K562 (cell line): ENCODE data around the gene SCNN1A. TPM values are rescaled to one million over a fixed set of nuclear protein-coding genes. Genes with fewer than 3 reads are reported as not detected.

Experiments used
- ATAC-seq: fragments of 200-7000 bp; cut with Tn5 transposase; 3 replicates; pipeline ENCODE4 v1.9.1; 2020; ENCODE audit warnings: moderate library complexity
- BruUV-seq: library from RNA; stranded (reverse); fragments of 400-500 nt; replicated peaks from 2 replicates; lab custom pipeline; 2021; lab: Mats Ljungman, UMichigan
- CTCF ChIA-PET: fragments of 300-600 bp; formaldehyde crosslinking; extraction: SDS; loops from one replicate; lab custom pipeline; 2021; ENCODE audit warnings: low intra/inter-chr PET ratio; lab: Yijun Ruan, JAX
- POLR2A ChIA-PET: fragments of 300-600, 350-650 bp; sonication (Branson Sonifier 250); formaldehyde crosslinking; extraction: SDS; loops from one replicate; lab custom pipeline; 2021; ENCODE audit warnings: antibody characterized with exemption, inconsistent platforms; lab: Yijun Ruan, JAX
- DNase-seq, 4 experiments: peaks; one replicate each; pipeline versions ENCODE4 v3.0.0 to v3.0.0-alpha.2; 2011 to 2018; ENCODE audit warnings: low spot score in 3 of 4, mixed read lengths in 3 of 4; ENCODE audit errors: extremely low read depth in 1 of 4
- FAIRE-seq: peaks from 2 replicates; lab custom pipeline; 2011; peaks lifted over from hg19 to GRCh38; lab: Jason Lieb, UNC
- H2AFZ ChIP-seq: 2 replicates; pipeline ENCODE4 v1.6.0; 2011; ENCODE audit warnings: low read depth, low read length, control low read depth, inconsistent platforms
- H3K27ac ChIP-seq: fragments of 200-600 bp; 3 replicates; pipeline ENCODE4 v1.8.0; 2011; ENCODE audit warnings: low read depth, mild to moderate bottlenecking, control low read depth, inconsistent platforms, low read length, moderate library complexity, mixed read lengths; ENCODE audit errors: extremely low read depth
- H3K27me3 ChIP-seq, 2 experiments: fragments of 300-600 bp in 1 of 2; 2 replicates in 1 of 2; 3 replicates in 1 of 2; pipeline versions ENCODE4 v1.6.0 to v1.8.0; 2011; ENCODE audit warnings: inconsistent platforms in 2 of 2, low read length in 2 of 2, mild to moderate bottlenecking in 1 of 2, mixed read lengths in 1 of 2, moderate library complexity in 1 of 2; ENCODE audit not compliant: control insufficient read depth in 2 of 2, insufficient read depth in 2 of 2
- H3K36me3 ChIP-seq: fragments of 300-600 bp; 3 replicates; pipeline ENCODE4 v1.8.0; 2011; ENCODE audit warnings: mild to moderate bottlenecking, low read length, inconsistent platforms; ENCODE audit not compliant: control insufficient read depth, insufficient read depth
- H3K4me1 ChIP-seq, 2 experiments: fragments of 200-600 bp in 1 of 2; replicated peaks in 1 of 2; 2 replicates in 1 of 2; 3 replicates in 1 of 2; pipeline versions ENCODE4 v1.5.1 to v1.8.0; 2011; ENCODE audit warnings: inconsistent platforms in 2 of 2, low read length in 2 of 2, mild to moderate bottlenecking in 1 of 2, mixed read lengths in 1 of 2, moderate library complexity in 1 of 2; ENCODE audit not compliant: control insufficient read depth in 2 of 2, insufficient read depth in 2 of 2
- H3K4me2 ChIP-seq: 2 replicates; pipeline ENCODE4 v1.6.1; 2011; ENCODE audit warnings: low read length, control low read depth, inconsistent platforms, mixed read lengths; ENCODE audit not compliant: insufficient read depth
- H3K4me3 ChIP-seq: fragments of 200-600 bp; sonication (generic), shearing (Covaris generic); 2 replicates; pipeline ENCODE4 v1.5.1; 2016; ENCODE audit warnings: control low read depth, inconsistent platforms
- H3K79me2 ChIP-seq: fragments of 200-600 bp; 3 replicates; pipeline ENCODE4 v1.8.0; 2011; ENCODE audit warnings: low read length, inconsistent platforms; ENCODE audit not compliant: control insufficient read depth, insufficient read depth
- H3K9ac ChIP-seq, 2 experiments: 2 replicates each; pipeline versions ENCODE4 v1.6.0 to v1.6.1; 2011; ENCODE audit warnings: low read depth in 2 of 2, low read length in 2 of 2, control low read depth in 1 of 2, inconsistent platforms in 1 of 2, mild to moderate bottlenecking in 1 of 2, mixed read lengths in 1 of 2; ENCODE audit not compliant: insufficient read depth in 1 of 2
- H3K9me1 ChIP-seq: one replicate; pipeline ENCODE4 v1.6.0; 2011; ENCODE audit warnings: inconsistent platforms, mild to moderate bottlenecking, low read length, moderate library complexity; ENCODE audit not compliant: control insufficient read depth, insufficient read depth
- H3K9me3 ChIP-seq: replicated peaks from 2 replicates; pipeline ENCODE4 v1.5.1; 2011; ENCODE audit warnings: low read depth, low read length, inconsistent platforms; ENCODE audit not compliant: control insufficient read depth, insufficient read depth
- H4K20me1 ChIP-seq: replicated peaks from 2 replicates; pipeline ENCODE4 v1.6.1; 2011; ENCODE audit warnings: low read length, inconsistent platforms, mixed read lengths; ENCODE audit not compliant: control insufficient read depth, insufficient read depth
- ESRRA ChIP-seq: fragments of 450-650 bp; IDR thresholded peaks from 2 replicates; pipeline ENCODE4 v1.6.1; 2014; ENCODE audit warnings: low read depth, mild to moderate bottlenecking, moderate library complexity, borderline replicate concordance
- EWSR1 ChIP-seq: fragments of 450-650 bp; IDR thresholded peaks from 2 replicates; pipeline ENCODE4 v1.6.1; 2018; ENCODE audit warnings: borderline replicate concordance, mild to moderate bottlenecking, low read depth, moderate library complexity; ENCODE audit not compliant: partially characterized antibody
- MYBL2 ChIP-seq, 2 experiments: fragments of 450-650 bp in 1 of 2; sonication (generic) in 1 of 2; formaldehyde crosslinking in 1 of 2; IDR thresholded peaks; 2 replicates each; pipeline versions ENCODE4 v1.6.1 to v1.8.1; 2017 to 2022; ENCODE audit warnings: borderline replicate concordance in 1 of 2, inconsistent platforms in 1 of 2, low read depth in 1 of 2, mild to moderate bottlenecking in 1 of 2, missing genetic modification reagents in 1 of 2, moderate library complexity in 1 of 2
- RUNX1 ChIP-seq: sonication (generic); IDR thresholded peaks from 2 replicates; pipeline ENCODE4 v1.6.1; 2016; ENCODE audit warnings: antibody characterized with exemption, low read depth
- SOX6 ChIP-seq: fragments of 450-650 bp; IDR thresholded peaks from 2 replicates; pipeline ENCODE4 v1.6.1; 2014; ENCODE audit warnings: mild to moderate bottlenecking
- TEAD1 ChIP-seq, 2 experiments: fragments of 450-650 bp in 1 of 2; sonication (generic) in 1 of 2; formaldehyde crosslinking; IDR thresholded peaks; 2 replicates each; pipeline versions ENCODE4 v1.4.0 to v1.8.0; 2020 to 2022; ENCODE audit warnings: mild to moderate bottlenecking in 2 of 2, missing genetic modification reagents in 1 of 2
- ZBTB11 ChIP-seq, 3 experiments: fragments of 200-800 bp in 1 of 3; fragments of 250-450 bp in 1 of 3; fragments of 450-650 bp in 1 of 3; sonication (Bioruptor Pico) in 1 of 3; sonication (Bioruptor generic) in 1 of 3; formaldehyde crosslinking in 1 of 3; IDR thresholded peaks; 2 replicates each; pipeline versions ENCODE4 v1.6.1 to v1.8.0; 2016 to 2022; ENCODE audit warnings: mild to moderate bottlenecking in 2 of 3, missing genetic modification characterization in 2 of 3, missing compliant biosample characterization in 1 of 3, moderate library complexity in 1 of 3
- ZNF274 ChIP-seq: IDR thresholded peaks from 2 replicates; pipeline ENCODE4 v1.6.1; 2011; ENCODE audit warnings: low read depth, mild to moderate bottlenecking, low read length, moderate library complexity, borderline replicate concordance
- ZNF584 ChIP-seq: fragments of 200-800 bp; sonication (Bioruptor generic); IDR thresholded peaks from 2 replicates; pipeline ENCODE4 v1.6.1; 2016; ENCODE audit warnings: low read depth, mild to moderate bottlenecking, missing genetic modification characterization, missing compliant biosample characterization
- ZNF644 ChIP-seq: fragments of 200-800 bp; sonication (Bioruptor generic); IDR thresholded peaks from 2 replicates; pipeline ENCODE4 v1.6.1; 2016; ENCODE audit warnings: low read depth, missing genetic modification characterization, missing compliant biosample characterization
- WGBS: fragments of 100-300 bp; shearing (Covaris generic); methylation state at CpG from one replicate; pipeline ENCODE4 v1.1.6; 2016; ENCODE audit warnings: low coverage, mixed read lengths; ENCODE audit not compliant: insufficient coverage; ENCODE audit errors: missing lambda C conversion rate; 5-methylcytosine and 5-hydroxymethylcytosine counted together
- in situ Hi-C: fragments of 300-500 bp; cut with MboI; formaldehyde crosslinking; loops from 4 replicates; pipeline ENCODE4 v1.15.0; 2018; ENCODE audit warnings: inconsistent platforms, mixed read lengths
- intact Hi-C: fragments of 100-400 bp; cut with micrococcal nuclease; formaldehyde crosslinking; loops from 2 replicates; pipeline ENCODE4 v1.14.2; 2022
- polyA plus RNA-seq, 8 experiments: library from polyadenylated mRNA; depleted of rRNA in 4 of 8; stranded (reverse) in 5 of 8; unstranded in 3 of 8; fragments of >200 nt; fragmentation: Nextera tagmentation in 2 of 8; fragmentation: Illumina TruSeq in 1 of 8; extraction: Ambion mirVana in 2 of 8; extraction: Trizol in 1 of 8; gene quantifications; 2 replicates each; pipeline versions ENCODE4 v1.2.1 to v1.2.3, GENCODE V29; 2011 to 2014; ENCODE audit warnings: inconsistent platforms in 1 of 8, missing spikeins in 1 of 8
- total RNA-seq, 7 experiments: library from RNA; depleted of rRNA in 6 of 7; stranded (reverse); fragments of >200 nt in 6 of 7; fragmentation: Illumina TruSeq in 2 of 7; extraction: Trizol in 2 of 7; gene quantifications; 2 replicates each; pipeline versions ENCODE4 v1.2.1 to v1.2.3, GENCODE V29; 2011 to 2021; ENCODE audit warnings: low replicate concordance in 1 of 7
- TF ChIP-seq, protein P1 (sequence below): sonication (generic); formaldehyde crosslinking; IDR thresholded peaks from 2 replicates; pipeline ENCODE4 v1.8.1; 2023; ENCODE audit warnings: mild to moderate bottlenecking, missing genetic modification reagents

The SCNN1A gene
- total and polyA plus RNA-seq, 9 of the 15 experiments (the other 6 are each of a cell fraction or from before 2014, with no cell fraction given) = 0.15 to 0.49 (median 0.32) TPM; not detected in 5

DNA sequence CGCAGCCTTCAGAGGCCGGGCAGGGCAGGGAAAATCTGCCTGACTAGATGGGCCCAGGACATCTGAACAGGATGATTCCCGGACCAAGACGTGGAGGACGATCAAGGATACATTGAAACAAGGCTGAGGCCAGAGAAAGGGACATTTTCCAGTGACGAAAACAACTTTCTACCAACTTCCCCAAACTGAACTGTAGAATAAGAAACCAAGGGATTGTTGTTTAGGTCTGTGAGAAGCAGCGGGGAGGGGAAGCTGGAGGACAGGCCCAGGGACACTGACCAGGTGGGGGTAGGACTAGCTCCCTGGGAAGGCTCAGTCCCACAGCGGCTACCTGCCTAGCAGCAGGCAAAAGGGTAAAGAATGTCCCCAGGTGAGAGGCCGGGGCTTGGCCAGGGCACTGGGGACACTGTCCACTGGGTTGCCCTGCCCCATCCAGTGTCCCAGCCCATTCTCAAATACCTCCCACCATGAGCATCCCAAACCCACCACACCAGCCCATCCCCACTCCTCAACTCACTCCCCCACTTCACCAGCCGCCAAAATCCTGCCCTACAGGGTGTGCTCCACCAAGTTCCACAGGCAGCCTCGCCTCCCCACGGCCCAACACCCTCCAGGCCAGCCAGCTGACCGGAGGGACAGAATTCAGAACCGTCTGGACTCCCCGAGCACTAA, 34.5 kb downstream of the SCNN1A start (continued):
- TF ChIP-seq MYBL2 (IDR thresholded peaks at IDR 0.05; ENCODE audit: low read depth) (no peak), MYBL2 (CRISPR knock-in tag; IDR thresholded peaks at IDR 0.05; ENCODE audit: borderline replicate concordance) (no peak), ZNF274 (no peak)
- TF ChIP-seq, all 486 proteins: peak for 11

- no peak for FAIRE-seq
- H3K4me2 ChIP-seq = peak overlapping the region; percentile 88
- no peak for TF ChIP-seq SOX6
- TF ChIP-seq ZNF644 (tag) = no peak
- no peak for TF ChIP-seq ZNF584 (CRISPR knock-in tag)
- no peak for TF ChIP-seq TEAD1 (CRISPR knock-in tag; IDR thresholded peaks at IDR 0.05)
- no peak for TF ChIP-seq ZBTB11 (CRISPR knock-in tag; IDR thresholded peaks at IDR 0.05)
- no peak for TF ChIP-seq MYBL2 (IDR thresholded peaks at IDR 0.05; ENCODE audit: low read depth)
- TF ChIP-seq MYBL2 (CRISPR knock-in tag; IDR thresholded peaks at IDR 0.05; ENCODE audit: borderline replicate concordance) = no peak
- TF ChIP-seq, protein P1, sequence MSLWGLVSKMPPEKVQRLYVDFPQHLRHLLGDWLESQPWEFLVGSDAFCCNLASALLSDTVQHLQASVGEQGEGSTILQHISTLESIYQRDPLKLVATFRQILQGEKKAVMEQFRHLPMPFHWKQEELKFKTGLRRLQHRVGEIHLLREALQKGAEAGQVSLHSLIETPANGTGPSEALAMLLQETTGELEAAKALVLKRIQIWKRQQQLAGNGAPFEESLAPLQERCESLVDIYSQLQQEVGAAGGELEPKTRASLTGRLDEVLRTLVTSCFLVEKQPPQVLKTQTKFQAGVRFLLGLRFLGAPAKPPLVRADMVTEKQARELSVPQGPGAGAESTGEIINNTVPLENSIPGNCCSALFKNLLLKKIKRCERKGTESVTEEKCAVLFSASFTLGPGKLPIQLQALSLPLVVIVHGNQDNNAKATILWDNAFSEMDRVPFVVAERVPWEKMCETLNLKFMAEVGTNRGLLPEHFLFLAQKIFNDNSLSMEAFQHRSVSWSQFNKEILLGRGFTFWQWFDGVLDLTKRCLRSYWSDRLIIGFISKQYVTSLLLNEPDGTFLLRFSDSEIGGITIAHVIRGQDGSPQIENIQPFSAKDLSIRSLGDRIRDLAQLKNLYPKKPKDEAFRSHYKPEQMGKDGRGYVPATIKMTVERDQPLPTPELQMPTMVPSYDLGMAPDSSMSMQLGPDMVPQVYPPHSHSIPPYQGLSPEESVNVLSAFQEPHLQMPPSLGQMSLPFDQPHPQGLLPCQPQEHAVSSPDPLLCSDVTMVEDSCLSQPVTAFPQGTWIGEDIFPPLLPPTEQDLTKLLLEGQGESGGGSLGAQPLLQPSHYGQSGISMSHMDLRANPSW (CRISPR knock-in tag) = no peak
- no peak for TF ChIP-seq EWSR1
- TF ChIP-seq RUNX1 = no peak
- TF ChIP-seq ESRRA = no peak
These were observed 35.2 kb downstream of the SCNN1A start for GRCh38 chr12:6340032-6340638.

More at GRCh38 chr12:6340032-6340638, 35.2 kb downstream of the SCNN1A start:
- Histone ChIP-seq H3K4me1 (peaks cover 53 to 67% of the 10 kb centered on the region in 2 experiments), H3K27me3 (no peaks in the 10 kb centered on the region), H2AFZ (no peak overlapping the region), H3K4me3 (peak overlapping the region; percentile 81), H4K20me1 (no peaks in the 10 kb centered on the region), H3K79me2 (peaks cover 64% of the 10 kb centered on the region), H3K36me3 (peaks cover 10% of the 10 kb centered on the region; the same call in 2 of the 3 replicates), H3K27ac (peak overlapping the region; percentile 96), H3K9me3 (no peaks in the 10 kb centered on the region), H3K9me1 (no peaks in the 10 kb centered on the region), H3K9ac (peak overlapping the region; percentile 93 to 98)
- ChIA-PET CTCF (no interaction called here), POLR2A (interaction anchor here (0.5 to 1.3 kb wide), 6 partner anchors 9 to 358 kb away, joined by 3 to 7 read pairs (median 4); no protein-coding TSS in a partner anchor)
- DNase-seq = no peak
- no TSS peak for BruUV-seq
- in situ Hi-C loops = no loop called here
- WGBS = 12% methylated on average over 6 of the region's 9 CpGs
- intact Hi-C loops = no loop called here
- no peak for ATAC-seq
